Daoy (cell line): Measurements from ENCODE around the gene DENND2D. TPM values are rescaled to one million over a fixed set of nuclear protein-coding genes. Genes with fewer than 3 reads are reported as not detected.

ENCODE experiments used
- DNase-seq: peaks from one replicate; pipeline ENCODE4 v3.0.0-alpha.2; 2015; ENCODE audit warnings: low read depth
- total RNA-seq: library from RNA; depleted of rRNA; stranded (reverse); fragments of >200 nt; shearing (Covaris generic); gene quantifications from 2 replicates; pipeline ENCODE4 v1.2.3, GENCODE V29; 2014; rRNA removed

Gene DENND2D, protein sequence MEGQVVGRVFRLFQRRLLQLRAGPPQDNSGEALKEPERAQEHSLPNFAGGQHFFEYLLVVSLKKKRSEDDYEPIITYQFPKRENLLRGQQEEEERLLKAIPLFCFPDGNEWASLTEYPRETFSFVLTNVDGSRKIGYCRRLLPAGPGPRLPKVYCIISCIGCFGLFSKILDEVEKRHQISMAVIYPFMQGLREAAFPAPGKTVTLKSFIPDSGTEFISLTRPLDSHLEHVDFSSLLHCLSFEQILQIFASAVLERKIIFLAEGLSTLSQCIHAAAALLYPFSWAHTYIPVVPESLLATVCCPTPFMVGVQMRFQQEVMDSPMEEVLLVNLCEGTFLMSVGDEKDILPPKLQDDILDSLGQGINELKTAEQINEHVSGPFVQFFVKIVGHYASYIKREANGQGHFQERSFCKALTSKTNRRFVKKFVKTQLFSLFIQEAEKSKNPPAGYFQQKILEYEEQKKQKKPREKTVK
- 5.7 and 11.0 TPM in 2 replicates for total RNA-seq

DNA sequence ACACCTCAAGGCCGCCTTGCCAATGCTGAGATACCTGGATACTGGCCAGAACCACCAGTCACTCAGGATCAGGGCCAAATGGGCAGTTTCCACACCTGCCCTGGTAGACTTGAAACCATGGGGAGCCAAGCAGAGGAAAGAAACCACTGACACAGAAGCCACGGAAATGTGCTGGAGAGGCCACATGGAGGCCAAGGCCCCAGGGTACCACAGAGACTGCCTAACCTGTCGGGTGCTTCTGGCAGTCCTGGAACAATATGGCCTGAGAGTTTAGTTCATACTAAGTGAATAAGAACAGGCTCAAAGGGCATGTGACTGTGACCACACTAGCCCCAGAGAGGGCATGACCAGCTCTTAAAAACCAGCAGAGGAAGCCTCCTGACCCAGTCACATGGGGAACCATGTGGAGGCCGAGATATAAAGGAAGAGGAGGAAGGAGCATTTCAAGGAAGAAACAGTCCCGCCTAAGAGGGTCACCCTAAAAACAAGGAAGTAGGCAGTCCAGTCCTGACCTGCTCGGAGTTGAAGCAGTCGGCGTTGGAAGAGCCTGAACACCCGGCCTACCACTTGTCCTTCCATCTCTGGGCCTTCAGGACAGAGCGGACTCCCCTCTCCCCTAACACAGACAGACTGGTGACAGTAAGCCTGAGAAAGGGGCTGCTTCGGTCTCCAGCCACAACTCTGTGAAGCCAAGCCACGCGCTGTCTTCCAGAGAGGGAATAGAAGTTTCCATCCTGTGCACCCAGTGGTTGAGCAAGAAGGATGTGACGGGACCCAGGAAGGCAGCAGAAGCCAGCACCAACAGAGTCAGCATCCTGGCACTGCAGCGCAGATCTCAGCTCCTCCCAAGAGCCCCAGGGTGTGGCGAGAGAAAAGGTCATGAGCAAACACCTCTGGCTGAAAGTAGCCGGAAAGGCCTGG is at the start of gene DENND2D:
DENND2D (minus strand) TSS at position 766 of the 921 bp plus-strand sequence; CDS start at position 579, 187 bp downstream.
- no peak for DNase-seq

DNA sequence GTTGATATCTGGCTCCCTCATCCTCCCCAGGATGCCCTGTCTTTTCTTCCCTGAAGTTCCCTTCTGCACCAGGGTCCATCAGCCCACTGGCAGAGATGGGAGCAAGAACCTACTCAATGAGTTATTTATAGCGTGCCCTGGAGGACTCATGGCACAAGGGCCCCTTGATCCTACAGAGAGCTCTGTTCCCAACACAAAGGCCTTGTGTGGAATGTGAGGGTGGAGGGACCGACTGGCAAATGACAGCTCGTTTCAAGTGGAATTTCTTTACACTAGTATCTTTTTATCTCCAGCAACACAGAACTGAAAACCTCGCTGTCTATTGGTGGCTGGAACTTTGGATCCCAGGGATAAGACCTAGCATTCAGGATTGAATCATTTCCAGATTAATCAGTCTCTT is 49.5 kb upstream of the DENND2D start:
- DNase-seq, result no peak

DNA sequence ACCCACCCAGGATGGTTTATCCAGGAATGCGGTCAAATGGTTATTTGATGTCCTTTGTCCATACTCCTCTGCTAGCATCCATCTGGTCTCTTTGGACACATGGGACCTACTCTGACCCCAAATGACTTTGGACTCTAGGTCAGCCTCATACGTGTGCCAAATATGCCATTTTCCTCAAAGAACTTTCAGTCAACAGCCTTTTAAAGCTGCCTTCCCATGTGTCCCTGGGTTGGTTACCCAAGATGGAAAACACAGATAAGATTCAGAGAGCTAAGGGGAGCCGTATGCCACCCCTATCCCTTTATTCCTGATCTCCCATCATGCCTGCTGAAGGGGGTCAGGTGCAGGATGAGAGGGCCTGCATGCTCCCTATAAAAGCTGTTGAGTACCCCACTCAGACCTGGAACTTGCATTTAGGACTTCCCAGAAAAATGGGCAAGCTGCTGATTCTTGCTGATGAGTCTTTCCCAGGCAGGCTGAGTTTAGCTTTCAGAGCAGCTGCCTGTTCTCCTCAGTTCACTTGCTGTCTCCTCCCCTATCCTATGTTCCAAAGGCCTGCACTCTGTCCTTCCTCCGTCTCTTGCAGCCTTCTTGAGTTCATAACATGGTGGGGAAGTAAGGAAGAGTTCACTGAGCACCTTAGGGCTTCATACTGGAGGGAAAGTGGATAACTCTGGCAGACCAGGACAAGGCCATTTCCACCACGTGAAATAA is 46.8 kb upstream of the DENND2D start:
- no peak for DNase-seq

DNA sequence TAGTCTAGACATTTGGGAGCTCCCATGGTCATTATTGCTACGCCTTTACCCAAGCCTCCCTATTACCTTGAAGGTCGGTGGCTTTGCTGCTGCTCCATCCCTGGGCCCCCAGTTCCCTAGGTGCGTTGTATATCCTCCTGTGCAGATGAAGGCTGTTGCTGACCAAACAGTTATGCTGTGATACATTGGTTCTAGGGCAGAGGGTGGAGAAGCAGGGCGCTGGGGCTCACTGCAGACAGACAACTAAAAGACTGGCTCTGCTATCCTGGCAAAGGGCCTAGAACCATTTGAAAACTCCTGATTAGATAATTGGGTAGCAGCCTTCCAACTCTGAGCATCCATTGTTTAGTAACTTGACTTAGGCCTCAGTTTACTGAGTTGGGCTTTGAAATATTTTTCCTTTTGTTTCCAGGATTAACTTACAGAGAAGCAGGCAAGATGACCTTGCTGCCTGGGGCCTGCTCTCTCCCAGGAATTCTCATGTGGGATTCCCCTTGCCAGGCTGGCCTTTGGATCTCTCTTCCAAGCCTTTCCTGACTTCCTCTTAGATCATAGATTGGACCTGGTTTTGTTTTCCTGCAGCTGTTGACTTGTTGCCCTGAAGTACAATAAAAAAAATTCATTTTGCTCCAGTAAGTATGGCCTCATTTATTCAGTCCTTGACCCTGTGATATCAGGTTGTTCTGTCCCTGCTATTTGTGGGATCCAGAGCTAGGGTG is 42.5 kb upstream of the DENND2D start:
- DNase-seq, result no peak

DNA sequence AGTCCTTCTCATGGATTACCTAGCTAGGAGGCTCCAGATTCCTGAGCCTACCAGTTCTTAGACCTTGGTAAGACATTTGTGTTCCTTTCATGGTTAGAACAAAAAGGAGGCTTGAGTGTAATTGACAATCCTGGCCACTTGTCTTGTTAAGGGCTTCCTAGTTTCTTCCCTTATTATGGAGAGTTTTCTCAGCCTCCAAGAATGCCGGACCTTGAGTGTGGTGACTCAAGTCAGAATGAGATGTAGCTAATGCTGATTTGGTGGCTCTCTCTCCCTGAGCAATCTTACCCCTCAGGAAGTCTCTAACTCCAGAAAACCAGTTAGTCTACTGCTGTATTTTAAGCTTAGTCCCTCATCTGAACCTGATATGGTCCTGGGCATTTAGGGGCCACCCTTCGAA is 41.4 kb upstream of the DENND2D start:
- no peak for DNase-seq

DNA sequence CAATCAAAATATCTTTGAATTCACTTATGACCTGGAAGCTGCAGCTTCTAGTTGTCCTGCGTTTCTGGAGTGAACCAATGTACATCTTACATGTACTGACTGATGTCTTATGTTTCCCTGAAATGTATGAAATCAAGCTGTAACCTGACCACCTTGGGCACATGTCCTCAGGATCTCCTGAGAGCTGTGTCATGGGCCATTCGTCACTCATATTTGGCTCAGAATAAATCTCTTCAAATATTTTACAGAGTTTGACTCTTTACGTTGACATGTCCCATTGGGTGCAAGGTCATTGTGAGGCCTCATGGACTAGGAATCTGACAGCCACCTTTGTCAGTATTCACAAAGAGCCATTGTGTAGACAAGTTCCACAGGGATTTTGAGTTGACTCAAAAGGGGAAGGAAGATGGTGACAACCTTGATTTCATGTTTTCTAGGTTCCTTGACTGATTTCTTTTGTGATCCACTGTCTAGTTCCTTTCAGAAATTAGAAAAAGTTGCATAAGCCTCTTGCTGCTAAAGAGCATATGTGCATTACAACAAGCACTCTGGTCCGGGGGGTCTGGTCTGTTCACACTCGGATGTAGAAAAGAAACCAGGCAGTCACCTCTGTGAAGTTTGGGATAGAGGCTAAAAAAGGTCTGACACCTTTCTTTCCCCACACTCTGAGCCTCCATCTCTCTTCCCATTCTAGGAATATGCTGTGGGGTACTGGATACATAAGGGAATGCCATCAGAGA is 37.8 kb upstream of the DENND2D start:
- no peak for DNase-seq

DNA sequence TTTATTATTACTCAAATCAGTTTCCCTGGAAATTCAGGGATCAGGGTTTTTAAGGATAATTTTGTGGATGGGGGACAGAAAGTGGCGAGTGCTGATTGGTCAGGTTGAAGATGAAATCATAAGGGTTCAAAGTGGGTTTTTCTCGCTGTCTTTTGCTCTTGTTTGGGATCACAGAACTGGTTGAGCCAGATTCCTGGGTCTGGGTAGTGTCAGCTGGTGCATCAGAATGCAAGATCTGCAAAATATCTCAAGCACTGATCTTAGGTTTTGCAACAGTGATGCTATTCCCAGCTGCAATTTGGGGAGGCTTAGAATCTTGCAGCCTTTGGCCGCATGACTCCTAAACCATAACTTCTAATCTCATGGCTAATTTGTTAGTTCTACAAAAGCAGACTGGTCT is 36.4 kb upstream of the DENND2D start:
- no peak for DNase-seq

DNA sequence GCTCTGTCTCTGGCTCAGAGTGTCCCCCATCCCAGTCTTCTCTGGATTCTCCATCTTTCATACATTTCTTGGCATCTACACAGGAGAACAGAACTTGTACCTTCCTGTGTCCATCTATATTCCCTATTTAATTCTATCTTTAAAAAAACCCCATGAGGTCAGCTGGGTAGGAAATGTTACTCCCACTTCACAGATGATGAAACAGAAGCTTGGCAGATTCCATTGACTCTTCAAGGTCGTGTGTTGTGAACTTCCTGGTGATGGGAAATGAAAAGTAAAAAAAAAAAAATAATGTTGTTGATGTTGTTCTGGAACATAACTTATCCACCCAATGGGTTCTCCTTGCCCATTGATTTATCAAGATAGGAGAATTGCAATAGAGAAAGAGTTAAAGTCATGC is 35.9 kb upstream of the DENND2D start:
- no peak for DNase-seq

DNA sequence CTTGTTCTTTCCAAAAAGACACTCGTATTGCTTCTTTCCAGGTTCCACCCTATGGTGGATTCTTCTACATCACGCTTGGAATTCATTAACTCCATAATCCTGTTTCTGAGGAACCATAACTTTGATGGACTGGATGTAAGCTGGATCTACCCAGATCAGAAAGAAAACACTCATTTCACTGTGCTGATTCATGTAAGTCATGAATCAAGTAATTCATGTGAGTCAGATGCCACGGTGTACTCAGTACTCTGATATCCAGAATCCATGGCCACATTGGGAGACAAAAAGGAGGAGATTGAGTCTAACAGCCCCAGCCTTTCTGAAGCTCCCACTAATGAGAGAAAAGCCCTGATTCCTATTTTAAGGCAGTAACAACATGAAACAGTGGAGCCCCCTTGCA is 34.4 kb upstream of the DENND2D start:
- DNase-seq, result peak; percentile 63

DNA sequence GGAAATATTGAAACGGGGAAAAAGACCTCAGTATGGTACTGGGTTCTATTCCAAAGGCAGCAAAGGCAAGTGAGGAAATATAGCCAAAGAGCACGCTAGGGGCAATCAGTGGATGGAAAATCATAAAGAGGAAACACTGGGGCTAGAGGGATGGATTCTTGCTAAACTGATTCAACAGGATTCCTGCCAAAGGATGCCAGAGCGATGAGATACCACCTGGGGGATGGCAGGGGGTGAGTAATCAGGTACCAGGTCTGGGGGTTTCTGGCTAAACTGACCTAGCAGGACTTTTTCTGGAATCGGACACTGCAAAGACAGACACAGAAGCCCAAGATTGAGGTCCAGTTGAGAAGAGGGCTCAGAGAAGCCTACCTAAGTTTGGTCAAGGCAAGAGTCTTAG is 33.8 kb upstream of the DENND2D start:
- DNase-seq, result peak; percentile 60

DNA sequence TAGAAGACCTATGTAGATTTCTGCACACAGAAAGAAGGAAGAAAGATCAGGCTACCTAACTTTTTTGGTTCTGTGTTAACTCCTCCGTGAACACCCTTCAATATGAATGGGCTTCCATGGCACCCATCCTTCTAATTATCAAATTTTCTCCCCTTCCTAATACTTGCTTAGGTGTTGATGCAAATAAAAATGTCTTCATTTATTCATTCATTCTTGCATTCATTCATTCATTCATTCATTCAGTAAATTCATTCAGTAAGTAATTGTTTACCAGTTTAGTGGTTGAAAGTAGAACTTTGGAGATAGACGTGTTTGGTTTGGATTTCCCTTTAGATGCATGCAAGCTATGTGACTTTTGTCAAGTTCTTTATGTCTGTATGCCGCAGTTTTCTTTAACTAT is 31.7 kb upstream of the DENND2D start:
- no peak for DNase-seq

DNA sequence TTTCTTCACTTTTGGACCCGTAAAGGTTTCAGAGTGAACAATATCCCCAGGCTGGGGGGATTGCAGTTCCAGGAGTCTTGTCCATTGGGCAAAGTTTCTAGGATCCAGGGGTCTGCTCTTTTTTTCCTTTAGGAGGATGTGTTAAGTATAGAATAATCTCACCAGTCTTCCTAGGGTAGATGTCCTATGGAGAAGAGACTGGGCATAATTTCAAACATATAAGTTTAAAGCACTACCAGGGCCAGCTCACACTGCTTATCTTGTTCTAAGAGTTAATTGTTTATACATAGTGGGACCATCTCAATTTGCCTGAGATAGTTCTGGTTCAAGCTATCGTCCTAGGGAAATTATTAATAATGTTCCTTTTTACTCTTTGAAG is 28.3 kb upstream of the DENND2D start:
- no peak for DNase-seq

DNA sequence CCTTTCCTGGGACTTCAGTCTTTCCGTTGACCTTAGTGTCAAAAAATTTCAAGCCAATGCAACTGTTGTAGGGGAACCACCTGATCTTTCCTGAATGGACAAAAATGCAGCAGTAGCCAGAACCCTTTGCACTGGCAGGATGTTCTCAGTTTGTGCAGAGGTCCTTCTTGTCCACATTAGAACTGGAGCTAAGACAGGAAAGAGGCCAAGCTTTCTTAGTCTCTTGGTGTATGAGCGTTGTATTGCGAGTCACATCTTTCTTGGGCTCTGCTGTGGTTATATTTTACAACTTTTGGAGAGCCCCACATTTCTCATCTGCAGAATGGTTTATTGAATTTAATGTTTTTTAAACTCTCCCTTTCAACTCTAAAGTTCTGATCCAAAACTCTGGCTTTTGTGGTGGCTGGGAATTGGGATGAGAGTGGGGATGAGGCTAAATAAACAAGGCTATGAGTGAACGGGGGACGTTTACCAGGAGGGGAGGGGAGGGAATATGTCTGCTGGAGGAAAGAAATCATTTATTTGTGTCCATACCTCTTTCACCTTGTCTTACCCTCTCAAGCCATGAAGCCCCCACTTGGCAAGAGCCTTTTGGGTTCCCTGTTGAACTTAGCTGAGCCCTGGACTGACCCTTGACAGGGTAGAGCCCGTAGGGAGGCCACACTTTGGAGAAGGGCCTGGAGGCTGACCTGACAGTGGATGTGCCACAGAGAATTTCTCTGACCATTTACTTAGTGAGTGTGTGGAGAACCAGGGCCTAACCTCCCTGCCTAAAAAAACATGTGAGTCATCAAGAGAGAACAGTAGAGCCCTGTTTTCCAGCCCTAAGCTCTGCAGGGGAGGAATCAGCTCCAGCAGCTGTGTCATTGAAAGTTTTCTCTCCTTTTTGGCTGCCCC is 27.7 kb upstream of the DENND2D start:
- DNase-seq, result peak; percentile 90

DNA sequence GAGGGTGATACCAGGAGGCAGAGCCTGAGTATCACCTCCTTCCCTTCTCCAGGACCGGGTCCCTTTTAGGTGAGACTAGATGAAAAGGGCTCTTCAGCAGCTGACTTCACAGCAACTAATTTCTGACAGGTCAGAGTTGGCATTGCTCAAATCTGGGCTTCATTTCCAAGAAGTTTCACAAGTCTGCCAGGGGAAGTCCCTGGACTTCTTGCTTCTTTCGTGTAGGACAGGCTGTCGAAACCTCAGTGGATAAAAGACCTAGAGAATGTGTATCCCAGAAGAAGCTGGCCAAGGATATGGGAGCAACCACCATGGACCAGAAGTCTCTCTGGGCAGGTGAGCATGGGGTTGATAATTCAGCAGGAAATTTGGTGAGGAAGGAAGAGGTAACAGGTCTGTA is 27.0 kb upstream of the DENND2D start, which contains the start of gene CHI3L2:
CHI3L2 (plus strand) TSS at position 280 of the 400 bp plus-strand sequence; CDS start at position 297, 17 bp downstream.
- no peak for DNase-seq

DNA sequence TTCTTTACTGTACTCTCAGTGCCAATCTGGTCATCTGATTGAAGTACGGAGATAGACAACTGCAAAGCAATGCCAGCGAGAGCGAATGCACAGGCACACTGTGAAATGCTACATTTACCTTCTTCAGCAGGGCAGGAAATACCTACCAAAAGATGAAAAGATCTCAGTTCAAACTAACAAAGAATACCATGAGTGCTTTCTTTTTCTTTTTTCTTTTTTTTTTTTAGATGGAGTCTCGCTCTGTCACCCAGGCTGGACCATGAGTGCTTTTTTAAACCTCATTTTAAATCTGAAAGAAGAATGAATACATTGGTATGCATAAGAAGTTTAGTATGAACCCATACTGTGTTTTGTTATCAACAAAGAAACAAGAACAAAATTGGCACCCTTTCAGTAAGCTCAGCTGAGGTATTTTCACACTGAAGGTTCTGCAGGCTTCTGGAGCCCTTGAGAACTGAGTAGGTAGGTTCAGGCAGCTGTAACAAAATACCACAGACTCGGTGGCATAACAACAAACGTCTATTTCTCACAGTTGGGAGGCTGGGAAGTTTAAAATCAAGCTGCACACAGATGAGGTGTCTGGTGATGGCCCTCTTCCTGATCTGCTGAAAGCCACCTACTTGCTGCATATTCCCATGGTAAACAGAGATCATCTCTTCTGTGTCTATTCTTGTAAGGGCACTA is 25.4 kb upstream of the DENND2D start:
- no peak for DNase-seq

DNA sequence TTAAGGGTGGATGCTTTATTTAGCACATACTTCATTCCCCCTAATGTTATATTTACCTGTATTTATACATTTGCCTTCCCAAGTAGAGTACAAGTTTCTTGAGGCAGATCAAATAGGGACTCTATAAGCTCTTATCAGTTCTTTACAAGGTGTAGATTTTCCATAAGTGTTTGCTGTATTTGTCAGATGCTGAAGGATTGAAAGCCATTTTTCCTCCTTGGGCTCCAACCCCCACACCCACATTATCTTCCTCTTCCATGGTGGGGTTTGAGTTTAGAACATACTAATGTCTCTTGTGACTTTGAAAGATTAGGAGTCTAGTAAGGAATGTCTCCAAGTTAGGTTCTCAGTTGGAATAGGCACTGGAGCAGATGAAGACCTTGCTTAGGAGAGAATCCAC is 24.6 kb upstream of the DENND2D start:
- DNase-seq, result no peak

DNA sequence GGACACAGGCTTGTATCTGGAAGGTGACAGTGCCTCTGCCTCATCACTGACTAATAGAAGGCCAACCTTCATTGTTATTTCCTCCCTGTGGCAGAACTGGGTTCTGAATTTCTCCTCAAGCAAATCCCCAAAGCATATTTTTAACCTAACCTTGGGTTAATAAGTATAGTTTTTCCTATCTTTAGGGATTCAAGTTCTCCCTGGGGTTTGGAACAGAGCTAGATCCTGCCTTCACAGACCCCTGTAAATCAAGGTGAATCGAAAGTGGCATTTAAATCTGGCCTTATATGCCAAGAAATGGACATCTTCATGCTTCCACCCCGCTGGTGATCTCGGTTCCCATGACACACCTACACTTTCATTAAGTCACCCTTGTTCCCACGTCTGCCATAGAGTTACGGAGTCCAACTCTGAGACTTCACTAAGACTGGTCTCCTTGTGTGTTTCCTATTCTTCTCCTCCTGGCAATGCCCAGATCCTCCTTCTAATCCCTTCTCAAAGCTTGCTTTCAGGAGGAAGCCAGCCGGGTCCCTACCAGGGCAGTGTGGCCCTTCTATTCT is 22.8 kb upstream of the DENND2D start:
- DNase-seq, result no peak

DNA sequence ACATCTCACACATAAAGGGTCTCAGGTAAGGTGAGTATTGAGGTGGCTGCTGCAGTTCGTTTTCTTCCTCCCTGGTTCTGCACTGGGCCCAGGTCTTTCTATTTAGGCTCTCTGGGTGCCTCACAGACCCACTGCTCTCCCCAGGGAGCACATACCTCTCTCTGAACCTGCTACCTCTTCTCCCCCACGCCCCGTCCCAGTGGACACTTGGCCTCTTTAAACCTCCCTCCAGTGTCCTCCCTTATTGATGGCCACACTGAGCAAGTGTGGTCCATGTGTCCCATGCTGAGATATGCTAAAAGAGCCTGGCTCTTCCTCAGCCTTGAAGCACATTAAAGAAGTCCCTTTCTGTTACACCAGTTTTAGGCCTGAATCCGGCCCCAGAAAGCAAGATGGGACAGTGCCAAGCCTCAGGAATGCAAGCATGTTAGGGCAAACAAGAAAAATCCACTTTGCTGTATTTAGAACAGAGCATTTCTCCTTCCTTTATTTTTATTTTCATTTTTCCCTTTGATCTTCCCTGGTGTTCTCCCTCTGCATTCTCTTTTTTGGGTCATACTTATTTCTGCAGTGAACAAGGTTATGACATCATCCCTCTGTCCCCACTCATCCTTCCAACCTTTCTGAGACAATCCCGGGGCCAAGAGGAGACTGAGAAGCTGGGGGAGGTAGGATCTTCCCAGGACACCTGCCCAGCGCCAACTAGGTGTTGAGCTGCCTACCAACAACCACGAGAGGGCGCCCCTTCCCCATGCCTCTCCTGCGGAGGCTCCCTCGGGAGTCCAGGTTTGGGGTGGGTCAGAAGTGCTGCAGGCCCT is 22.1 kb upstream of the DENND2D start:
- DNase-seq, result peak; percentile 87
